ENCODE results near the gene TEAD1. TPM values are rescaled to one million over a fixed set of nuclear protein-coding genes. Genes with fewer than 3 reads are reported as not detected.

The TEAD1 gene
- polyA plus RNA-seq, 5 donors: 47.5 to 104 (median 79.0) TPM

DNA sequence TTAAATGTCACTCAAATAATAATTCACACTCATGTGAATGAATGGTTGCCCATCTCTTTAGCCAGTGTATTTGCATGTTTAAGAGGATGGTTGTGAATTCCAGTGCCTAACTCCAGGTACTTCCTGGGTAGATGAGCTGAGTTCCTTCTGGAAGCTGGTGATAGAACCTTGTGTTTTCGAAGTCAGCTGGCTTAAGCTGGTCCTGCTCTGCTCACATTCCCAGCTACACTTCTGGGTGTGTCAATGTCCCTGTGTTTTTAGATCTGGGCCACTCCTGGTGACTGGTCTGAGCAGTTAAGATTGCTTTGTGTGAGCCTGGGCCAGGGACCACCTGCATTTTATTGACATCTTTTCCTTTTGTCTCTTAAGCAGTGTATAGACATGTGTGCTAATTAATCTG, 10.6 kb downstream of the TEAD1 start:
- no peak for DNase-seq

DNA sequence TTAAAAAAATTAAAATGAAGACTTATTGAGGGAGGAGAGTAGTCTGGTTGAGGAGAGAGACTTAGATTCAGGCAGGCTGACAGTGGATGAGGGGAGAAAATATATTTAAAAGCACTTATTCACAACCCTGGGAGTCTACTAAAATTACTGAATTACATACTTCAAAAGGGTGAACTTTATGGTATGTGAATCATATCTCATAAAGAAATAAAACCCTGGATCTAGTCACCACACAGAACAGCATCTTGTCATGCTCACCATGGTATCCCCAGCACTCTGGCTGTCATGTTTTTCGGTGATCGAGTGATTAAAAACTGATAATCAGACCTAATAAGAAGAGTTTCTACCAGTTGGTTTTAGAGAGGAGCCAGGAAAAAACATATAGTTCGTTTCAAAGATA, 11.0 kb downstream of the TEAD1 start:
- no peak for DNase-seq

DNA sequence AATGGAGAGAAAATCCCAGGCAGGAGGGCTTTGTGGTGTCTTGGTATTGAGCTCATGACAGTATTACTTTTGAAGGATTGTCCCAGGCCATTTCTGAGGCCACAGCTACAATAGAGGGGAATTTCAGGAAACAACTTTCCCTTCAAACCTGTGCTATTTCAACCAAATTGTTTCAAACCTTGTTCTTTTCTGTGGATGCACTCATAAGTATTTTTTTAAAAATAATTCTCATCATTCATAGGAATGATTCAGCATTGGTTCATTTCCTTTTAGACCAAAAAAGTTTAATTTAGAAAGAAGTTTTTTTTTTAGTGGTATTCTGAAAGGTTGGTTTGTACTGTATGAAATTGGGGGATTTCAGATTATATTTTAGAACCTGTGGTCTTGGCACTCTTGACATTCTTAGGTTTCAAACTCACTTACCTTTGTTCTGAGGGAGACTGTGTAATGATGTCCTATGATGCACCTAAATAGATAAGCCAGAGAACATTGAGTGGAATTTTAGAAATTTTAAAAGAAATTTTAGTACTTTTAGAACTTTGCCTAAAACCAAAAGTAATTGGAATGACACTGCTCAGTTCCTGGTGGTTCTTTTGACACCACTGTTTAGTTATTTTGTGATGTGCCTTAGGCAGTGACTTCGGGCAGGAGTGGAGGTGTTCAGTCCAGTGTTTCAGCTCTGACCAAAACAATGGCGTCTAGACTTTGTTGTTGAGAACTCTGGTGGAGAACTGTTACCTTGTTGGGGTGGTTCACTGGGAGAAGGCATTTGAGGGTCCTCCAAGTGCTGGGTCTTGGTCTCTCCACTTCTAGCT, 12.2 kb downstream of the TEAD1 start:
- no peak for DNase-seq

- no peak for DNase-seq
These were observed 13.0 kb downstream of the TEAD1 start for GRCh38 chr11:12687216-12687623.

- no peak for DNase-seq
These were observed 13.5 kb downstream of the TEAD1 start for GRCh38 chr11:12687740-12688139.

DNA sequence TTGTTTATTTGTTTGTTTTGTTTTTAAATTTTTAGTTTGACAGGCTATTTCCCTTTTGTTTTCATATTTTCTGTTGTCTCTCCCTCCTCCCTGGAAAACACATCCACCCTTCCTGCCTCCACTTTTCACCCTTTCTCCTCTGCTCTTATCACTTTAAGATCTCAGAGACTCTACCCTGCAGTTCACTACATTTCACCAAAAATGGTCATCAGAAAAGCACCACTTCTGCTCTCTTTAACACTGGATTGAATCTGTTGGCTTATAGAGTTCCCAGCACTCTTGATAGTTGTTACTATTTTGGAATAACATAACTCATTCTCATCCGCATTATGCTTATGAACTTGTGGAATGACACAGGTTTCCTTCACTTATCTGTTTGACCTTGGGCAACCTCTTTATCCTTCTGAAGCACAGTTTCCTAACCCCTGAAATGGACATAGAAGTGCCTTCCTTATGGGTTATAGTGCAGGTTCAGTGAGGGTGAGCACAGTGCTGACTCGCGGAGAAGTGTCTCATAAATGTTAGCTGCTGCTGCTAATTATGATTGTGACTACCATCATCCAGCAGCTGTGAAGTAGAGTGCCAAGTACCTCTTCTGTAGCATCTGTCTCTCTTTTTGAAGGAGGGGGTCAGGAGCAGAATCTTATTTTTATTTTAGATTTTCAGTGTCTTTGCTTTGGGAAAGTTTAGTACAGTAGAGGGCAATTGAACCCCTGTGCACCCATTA, 15.0 kb downstream of the TEAD1 start:
- no peak for DNase-seq

DNA sequence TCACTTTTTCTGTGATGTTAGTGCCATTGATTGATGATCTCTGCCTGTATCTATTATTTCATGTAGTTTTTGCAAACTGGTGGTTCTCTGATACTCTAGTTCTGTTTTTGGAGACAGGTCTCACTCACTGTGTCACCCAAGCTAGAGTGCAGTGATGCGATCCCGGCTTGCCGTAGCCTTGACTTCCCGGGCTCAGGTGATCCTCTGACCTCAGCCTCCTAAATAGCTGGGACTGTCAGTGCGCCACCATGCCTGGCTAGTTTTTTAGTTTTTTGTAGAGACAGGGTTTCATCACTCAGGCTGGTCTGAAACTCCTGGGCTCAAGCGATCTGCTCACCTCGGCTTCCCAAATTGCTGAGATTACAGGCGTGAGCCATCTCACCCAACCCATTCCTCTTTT, 16.4 kb downstream of the TEAD1 start:
- no peak for DNase-seq

DNA sequence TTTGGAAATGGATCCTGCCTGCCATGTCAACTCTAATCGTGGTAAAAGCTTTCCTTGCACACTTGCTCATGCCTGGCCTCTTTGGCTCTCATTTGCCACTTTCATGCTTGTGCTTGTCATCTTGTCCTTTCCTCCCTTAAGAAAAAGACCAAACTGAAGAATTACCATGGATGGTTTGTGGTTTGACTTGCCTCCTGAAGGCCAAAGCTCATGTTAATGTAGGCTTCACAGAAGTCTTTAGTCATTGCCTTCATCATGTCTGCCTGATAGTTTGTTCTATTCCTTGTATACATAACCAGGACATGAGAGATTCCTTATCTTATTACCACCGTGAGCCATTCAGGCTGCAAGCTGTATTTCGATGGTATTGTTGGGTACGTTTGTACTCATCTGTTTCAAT, 17.3 kb downstream of the TEAD1 start:
- no peak for DNase-seq

GRCh38 chr11:12692229-12693075, 18.2 kb downstream of the TEAD1 start:
- DNase-seq: peak; percentile 85 to 89

DNA sequence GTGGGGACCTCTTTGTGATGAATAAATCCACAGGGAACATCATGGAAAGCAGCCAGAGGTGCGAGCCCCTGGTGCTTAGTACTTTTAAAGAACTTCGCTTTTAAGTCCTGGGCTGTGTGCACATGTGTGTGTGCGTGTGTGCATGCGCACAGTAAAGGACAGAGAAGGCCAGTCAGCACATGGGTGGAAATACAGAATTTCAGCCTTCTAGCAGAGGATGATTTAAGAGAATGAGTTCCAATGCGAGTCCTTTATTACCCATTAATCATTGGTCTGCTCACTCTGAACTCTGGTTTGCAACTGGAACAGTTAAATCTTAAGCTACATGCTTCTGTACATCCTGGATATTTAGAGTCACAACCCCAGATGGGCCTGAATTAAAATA, 18.9 kb downstream of the TEAD1 start:
- no peak for DNase-seq

GRCh38 chr11:12693479-12694182, 19.4 kb downstream of the TEAD1 start:
- DNase-seq: no peak

GRCh38 chr11:12694183-12694531, 19.9 kb downstream of the TEAD1 start:
- no peak for DNase-seq

- DNase-seq: no peak
These were observed 21.1 kb downstream of the TEAD1 start for GRCh38 chr11:12695221-12695794.

- no peak for DNase-seq
These were observed 21.7 kb downstream of the TEAD1 start for GRCh38 chr11:12695873-12696272.

DNA sequence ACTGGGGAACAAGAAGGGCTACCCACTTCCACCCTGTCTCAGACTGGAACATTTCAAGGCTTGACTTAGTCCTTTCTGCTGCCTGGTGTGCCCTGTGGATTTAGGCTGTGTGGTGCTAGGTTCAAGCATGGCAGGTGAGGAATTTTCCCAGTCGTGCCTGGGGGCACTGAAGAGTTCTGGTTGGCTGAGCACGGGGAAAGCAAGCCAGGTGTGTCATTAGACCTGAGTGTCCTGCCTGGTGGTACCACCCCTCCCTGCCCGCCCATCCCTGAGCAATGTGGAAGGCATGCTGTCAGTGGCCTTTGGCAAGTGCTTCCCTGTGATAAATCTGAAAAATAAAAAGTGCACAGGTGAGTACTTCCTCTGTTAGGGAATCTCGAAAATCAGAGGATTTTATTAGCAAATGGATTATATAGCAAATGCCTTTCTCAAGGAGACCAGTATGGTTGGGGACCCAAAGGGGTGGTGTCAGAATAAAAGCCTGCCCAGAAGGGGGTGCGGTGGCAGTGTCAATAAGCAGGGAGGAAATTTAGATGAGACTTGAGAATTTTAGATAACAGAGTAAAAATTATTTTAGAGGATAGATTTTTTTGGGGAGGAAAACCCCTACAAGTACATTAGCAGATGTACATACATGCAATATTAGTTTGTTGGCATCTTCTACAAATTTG, 22.8 kb downstream of the TEAD1 start:
- no peak for DNase-seq

- DNase-seq: no peak
These were observed 23.8 kb downstream of the TEAD1 start for GRCh38 chr11:12698048-12698447.

GRCh38 chr11:12701811-12702592, 27.8 kb downstream of the TEAD1 start:
- no peak for DNase-seq

DNA sequence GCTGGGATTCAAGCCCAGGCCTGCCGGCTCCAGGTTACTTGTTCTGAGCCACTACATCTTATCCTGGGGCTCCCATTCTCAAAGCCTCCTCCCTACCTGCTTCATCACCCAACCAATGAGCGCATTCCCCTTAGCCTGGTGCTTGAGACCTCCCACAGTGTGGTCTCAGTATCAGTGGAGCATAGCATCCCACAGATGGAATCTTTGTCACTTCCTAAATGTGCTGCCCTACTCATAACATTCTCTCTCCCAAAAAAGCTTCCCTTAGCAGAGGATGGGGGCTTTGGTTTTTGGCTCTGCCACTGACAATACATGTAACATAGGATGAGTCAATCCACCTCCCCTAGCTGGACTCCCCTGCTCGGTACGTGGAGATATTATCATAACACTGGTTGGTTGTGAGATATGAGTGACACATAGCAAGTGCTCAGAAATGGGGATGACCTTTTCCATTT, 28.8 kb downstream of the TEAD1 start:
- no peak for DNase-seq

DNA sequence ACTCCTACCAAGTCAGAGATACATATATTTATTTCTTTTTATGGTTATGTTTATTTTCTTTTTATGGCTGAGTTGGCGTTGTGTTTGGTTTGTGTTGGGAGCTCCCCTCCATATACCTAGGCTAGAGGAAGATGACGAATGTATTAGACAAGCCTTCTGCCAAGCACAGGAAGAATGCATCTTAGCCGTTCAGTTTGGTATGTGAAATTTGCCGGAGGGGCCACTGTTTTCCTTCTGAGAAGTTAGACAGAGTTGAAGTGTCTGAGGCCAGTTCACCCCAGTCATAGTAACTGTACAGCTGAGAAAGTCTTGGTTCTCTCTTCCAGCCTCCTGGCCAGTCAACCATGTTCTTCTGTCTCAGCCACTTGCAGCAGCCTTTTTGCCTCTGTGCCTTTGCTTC, 29.8 kb downstream of the TEAD1 start:
- DNase-seq: no peak

DNA sequence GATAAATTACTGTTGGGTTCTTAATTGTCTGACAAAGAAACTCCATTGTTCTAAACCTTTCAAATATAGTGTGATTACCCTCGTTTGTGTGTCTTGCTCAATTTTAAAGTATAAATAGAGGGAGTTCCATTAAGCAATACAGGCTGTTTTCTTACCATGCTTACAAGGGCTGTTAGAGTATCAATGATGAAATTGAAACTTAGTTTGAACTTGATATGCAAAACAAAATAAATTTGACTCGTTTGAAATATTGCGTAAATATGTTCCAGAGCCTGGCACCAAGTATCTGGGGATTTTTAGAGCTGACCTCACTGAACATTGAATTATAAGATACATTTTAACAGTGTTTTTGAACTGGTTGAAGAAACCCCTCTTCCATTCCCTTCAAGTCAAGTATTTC, 31.7 kb downstream of the TEAD1 start:
- no peak for DNase-seq
